Myometrial cell (primary cell): ENCODE measurements around the gene DHX8. TPM values are rescaled to one million over a fixed set of nuclear protein-coding genes. Genes with fewer than 3 reads are reported as not detected.

Source experiments
- total RNA-seq: library from RNA; depleted of rRNA; stranded (reverse); fragments of >200 nt; gene quantifications from 2 replicates; pipeline ENCODE4 v1.2.3, GENCODE V29; 2015

The DHX8 gene
- 23.6 and 34.7 TPM in 2 replicates for total RNA-seq

DNA sequence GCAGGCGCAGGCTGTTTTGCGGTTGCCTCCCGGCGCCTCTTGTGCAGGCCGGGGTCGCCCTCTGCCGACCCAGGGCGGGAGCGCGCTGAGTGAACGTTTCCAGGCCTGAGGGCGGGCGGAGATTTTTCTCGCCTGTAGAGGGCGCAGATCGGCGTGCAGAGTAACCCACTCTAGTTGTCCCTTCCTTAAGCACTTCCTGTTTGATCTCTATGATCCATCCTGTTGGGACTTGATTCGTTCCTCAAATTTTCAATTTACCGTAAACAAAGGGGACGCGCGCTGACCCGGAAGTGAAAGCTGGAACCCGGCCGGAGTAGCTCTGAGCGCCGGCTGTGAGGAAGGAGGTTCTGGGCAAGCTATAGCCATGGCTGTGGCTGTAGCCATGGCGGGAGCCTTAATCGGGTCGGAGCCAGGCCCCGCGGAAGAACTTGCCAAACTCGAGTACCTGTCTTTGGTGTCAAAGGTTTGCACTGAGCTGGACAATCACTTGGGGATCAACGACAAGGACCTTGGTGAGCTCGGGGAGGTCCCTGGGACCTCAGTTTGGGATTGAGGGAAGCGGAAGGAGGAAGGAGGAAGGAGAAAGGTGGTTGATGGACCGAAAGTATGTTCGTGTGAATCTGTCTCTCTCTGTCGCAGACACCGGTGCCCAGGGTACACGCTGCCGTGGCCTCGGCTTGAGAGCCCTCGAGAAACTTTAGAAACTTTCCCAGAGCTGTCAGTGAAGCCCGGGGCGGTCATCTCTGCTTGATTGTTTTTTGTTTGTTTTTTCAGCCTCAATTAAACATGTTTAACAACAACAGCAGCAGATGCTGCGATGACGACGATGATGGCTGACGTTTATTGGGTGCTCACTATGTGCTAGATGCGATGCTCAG is at the start of gene DHX8:
TSS of gene DHX8 (plus strand) at position 302 of the 878 bp plus-strand sequence. CDS start at position 365, 63 bp downstream.

DNA sequence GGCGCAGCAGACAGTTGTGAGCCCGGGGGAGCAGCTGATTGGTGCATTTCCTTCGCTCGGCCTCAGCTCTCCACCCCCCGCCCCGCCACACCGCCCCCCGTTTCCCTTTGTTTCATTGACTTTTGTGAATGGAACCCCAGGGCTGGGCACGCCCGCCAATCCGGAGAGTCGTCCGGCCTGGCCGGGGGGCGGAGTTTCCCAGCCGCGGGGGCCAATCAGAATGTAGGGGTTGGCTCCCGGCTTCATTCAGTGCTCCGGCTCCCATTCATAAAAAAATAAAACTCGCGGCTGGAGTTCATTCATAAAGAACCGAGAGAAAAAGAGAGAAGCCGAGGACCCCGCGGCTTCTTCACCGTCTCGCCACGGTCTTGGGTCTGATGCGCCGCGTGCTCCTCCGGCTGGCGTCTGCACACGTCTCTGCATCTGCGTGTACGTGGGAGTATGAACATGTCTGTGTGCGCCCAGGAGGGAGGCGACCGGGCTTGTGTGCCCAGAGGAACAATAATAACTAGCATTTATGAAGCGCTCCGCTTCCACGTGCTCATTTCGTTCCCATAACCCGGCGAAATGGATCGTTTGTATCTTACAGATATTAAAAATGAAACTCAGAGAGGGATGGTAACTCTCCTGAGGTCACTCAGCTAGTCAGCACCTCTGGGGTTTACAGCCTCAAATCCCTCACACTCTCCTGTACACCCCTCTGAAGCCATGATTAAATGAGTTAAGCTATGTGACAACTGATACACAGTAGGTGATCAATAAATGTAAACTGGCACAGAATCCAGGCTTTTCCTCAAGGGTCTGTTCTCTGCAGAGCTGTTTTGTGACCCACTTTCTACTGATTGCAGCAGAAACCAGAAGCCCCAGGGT is 62.8 kb downstream of the DHX8 start, which contains the start of gene ETV4:
TSS of gene ETV4 (minus strand) at position 22 of the 870 bp plus-strand sequence. CDS start 723 bp downstream, outside the sequence.

Other genes with a start within 250 kb of the DHX8 start
- not detected in 2 replicates for gene RNU2-1, start 250.0 kb upstream of the DHX8 start, total RNA-seq
- gene ARL4D, start 85.0 kb upstream of the DHX8 start, total RNA-seq: 4.9 and 6.7 TPM in 2 replicates
- 14.4 and 16.8 TPM in 2 replicates for gene ETV4, start 62.4 kb downstream of the DHX8 start, total RNA-seq
- not detected in 2 replicates for gene MEOX1, start 177.9 kb downstream of the DHX8 start, total RNA-seq